Activated naive CD8-positive, alpha-beta T cell treated with anti-CD3 and anti-CD28 coated beads, Interleukin-2, amount 50 U/mL, for 16 hours (primary cell): ENCODE results near the gene GTSE1.

Experiments used
- DNase-seq: peaks from one replicate; pipeline ENCODE4 v3.0.0-alpha.2; 2020; ENCODE audit warnings: low read depth, low spot score

Gene GTSE1

DNA sequence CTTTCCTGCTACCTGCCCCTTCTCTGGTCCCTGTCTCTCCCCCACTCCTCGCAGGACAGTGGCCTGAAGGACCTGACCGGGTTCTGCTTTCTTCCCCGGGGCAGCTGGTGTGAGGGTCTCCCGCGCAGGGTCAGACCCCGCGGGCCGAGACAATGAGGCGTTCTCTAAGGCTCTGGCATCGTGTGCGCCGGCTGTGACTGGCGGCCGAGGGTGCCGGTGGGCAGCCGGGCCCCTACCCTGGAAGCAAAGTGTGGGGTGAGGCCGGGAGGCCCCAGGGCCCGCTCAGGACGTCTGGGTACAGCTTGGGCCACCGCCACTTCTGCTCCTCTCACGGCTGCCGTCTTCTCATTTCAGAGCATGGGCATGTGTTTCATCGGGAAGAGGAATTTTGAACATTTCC, 55.1 kb downstream of the GTSE1 start:
- DNase-seq, result no peak

DNA sequence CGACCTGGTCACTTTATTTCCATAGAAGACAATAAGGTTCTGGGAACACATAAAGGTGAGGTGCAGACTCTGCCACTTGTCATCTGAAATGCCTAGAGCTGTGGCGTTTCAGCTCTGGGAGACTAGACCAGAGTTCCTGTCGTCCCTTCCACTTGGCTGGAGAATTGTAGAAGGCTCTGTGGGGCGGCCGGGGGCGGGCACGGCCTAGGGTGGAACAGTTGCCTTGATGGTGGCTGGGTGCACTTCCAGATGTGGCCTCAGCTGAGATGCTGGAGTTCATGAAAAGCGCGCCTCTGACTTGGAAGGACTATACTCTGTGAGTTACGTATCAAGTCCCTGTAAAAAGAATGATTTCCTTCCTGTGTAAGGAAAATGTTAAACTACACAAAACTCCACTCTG, 55.6 kb downstream of the GTSE1 start:
- no peak for DNase-seq

DNA sequence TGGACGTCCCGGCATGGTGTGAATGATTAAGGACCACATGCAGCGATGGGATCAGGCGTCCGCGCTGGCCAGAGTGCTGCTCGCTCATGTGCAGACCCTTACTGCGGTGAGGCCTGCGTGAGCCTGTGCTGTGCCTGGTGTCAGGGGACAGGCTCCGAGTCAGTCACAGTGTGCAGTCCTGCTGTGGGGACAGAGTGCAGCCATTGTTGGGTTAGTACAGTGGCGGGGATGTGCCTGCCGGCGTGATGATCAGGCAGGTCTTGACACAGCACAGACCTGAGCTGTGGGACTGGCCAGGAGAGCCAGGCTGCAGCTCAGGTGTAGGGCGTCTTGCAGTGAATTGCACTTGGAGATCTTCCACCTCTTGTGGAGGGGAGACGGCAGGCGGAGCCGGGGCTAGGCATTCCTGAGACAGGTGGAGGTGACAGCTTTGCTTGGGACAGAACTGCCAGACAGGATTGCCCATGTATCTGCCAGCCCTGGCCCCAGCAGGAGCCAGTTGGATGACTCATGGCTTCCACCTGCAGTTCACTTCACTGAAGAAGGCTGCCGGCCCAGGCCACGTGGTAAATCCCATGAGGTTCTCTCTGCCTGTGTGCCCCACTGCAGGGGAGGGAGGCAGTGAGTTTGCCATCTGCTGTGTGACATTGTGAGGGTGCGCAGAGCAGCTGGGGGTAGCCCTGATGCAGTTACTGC, 56.2 kb downstream of the GTSE1 start:
- no peak for DNase-seq

DNA sequence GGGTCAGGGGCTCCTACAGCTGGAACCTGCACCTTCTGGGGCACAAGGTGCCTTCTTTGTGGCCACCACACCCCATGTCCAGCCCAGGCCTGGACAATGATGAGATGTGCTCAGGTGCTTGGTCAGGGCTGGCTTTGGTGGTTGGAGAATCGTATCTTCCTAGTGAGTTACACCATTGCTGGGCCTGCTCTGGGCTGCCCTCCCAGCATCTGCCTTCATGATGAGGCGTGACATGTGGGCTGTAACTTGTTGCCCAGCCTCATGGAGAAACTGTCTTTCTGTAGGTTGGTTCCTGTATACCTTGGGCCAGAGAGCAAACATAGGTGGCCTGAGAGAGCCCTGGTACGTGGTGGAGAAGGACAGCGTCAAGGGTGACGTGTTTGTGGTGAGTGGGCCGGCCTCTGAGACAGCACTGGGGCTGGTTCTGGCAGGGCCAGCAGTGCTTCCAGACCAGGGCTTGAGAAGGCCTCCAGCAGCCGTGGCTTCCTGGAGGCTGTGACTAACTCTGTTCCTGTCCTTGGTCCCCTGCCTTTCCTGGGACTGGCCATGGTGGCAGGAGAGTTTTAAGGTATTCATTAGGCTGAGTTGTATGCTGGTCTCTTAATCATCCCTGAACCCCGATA, 56.9 kb downstream of the GTSE1 start:
- DNase-seq, result no peak

DNA sequence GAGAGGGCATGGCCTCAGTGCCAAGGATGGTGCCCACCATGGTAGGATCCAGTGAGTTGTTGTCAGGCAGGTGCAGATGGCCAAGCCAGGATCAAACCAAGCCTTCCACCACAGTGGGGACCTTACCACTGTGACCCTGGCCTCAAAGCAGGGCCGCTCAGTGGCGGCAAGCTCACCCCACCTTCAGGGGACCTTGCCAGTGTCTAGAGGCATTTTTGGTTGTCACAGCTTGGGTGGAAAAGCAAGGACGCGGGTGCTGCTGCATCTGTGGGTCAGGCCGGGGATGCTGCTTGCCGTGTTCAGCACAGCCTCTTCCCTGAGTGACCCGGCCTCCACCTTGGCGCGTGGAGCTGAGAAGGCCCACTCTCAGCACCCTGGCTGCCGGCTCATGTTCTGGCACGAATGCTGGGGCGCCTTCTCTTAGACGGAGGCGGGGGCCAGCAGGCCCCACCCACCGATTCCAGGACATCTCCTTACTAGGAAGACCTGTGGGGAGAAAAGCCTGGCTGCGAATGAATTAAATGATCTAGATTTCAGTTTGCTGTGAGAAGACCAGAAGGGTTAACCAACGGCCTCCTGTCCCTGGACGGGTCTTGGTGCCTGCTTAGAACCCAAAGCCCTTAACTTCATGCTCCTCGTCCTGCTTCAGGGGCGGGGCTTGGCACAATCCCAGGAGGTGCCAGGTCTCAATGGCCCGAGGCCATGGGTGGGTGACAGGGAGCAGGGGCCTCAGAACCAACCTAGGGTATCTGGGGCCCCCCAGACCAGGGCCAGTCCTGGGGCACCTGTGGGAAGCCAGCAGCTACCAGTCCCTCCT, 57.7 kb downstream of the GTSE1 start:
- no peak for DNase-seq

DNA sequence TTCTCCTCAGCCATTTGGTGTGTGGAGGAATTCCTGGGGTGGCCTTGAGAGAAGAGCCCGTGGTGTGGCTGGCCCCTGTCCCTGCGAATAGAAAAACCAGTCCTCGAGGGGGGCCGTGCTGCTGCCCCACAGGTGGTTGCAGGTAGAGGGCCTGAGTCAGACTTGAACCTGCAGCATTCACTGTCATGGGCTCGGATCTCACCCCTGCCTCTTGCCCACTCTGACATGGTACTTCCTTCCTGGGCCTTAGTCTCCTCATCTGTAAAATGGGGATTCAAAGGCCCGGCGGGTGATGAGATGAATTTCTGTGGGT, 58.3 kb downstream of the GTSE1 start:
- DNase-seq, result no peak

DNA sequence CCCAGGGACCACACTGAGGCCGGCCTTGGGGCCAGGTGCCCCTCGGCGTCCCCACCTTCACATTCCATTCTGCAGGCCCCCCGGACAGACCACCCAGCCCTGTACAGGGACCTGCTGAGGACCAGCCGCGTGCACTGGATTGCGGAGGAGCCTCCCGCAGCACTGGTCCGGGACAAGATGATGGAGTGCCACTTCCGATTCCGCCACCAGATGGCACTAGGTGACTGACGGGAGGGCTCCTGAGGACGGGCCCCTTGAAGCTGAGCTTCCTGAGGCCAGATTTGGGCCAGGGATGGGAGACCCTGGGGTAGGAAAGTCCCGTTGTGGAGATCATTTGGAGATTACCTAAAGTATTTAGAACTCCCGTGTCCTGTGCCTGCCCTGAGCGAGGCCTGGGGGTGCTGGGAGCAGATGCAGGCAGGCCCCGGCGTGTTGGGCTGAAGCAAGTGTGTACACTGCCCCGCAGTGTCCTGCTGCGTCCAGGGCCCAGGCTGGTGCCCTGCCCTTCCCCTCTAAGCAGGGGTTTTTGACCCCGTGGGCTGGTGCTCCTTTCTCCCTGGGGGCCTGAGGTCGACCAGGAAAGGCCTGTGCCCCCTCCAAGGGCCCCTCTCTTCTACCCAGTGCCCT, 58.8 kb downstream of the GTSE1 start:
- DNase-seq, result no peak

DNA sequence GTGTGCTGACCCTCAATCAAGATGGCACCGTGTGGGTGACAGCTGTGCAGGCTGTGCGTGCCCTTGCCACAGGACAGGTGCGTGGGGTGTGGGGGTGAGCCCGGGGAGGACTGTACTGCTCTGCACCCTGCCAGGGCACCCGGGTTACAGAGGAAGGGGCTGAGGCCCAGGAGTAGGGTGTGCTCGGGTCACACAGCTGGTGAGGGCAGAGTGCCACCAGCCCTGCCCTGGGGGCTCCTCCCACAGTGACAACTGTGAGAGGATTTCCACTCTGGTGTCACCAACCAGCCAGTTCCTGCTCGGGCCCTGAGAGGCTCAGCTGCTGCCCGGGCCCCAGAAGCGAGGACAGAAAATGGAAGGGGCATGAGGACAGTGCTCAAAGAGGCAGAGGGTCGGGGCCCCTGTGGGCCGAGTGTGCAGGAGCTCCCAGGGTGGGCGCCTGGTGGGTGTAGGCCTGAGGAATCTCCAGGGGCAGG, 59.4 kb downstream of the GTSE1 start:
- no peak for DNase-seq

DNA sequence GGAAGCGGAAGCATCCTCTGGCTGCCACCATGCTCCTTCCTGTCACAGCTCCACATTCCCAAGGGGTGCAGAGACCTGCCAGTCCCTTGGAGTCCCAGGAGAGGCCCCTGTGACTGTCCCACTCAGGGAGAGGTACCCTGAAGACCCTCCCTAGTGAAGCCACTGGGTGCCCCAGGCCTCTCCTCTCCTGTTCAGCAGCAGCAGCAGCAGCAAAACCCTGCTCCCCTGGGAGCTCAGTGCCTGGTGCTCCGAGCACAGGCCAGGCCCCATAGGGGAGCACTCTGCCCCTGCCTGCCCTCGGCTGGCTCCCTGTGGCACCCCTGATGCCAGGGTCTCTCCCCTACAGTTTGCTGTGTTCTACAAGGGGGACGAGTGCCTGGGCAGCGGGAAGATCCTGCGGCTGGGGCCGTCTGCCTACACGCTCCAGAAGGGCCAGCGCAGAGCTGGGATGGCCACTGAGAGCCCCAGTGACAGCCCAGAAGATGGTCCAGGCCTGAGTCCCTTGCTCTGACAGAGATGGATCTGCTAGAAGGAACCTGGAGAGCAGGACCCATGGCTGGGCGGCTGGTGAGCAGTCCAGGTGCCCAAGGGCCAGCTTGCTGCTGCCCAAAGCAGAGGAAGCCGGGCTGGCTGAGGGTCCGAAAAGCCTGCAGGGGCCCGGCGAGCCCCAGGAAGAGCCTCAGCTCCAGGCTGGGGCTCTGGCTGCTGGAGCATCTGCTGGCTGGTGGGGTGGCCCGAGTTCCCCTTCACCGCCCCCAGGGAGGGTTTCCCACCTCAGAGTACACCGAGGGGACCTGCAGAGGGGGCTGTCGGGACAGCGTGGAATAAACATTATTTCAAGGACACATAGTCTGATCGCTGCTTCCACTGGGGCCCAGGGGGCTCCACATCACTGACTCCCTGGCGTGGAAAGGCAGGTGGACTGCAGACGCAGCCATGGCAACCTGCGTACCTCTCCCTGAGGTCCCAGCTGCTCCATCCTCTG, 60.1 kb downstream of the GTSE1 start:
- DNase-seq, result no peak

DNA sequence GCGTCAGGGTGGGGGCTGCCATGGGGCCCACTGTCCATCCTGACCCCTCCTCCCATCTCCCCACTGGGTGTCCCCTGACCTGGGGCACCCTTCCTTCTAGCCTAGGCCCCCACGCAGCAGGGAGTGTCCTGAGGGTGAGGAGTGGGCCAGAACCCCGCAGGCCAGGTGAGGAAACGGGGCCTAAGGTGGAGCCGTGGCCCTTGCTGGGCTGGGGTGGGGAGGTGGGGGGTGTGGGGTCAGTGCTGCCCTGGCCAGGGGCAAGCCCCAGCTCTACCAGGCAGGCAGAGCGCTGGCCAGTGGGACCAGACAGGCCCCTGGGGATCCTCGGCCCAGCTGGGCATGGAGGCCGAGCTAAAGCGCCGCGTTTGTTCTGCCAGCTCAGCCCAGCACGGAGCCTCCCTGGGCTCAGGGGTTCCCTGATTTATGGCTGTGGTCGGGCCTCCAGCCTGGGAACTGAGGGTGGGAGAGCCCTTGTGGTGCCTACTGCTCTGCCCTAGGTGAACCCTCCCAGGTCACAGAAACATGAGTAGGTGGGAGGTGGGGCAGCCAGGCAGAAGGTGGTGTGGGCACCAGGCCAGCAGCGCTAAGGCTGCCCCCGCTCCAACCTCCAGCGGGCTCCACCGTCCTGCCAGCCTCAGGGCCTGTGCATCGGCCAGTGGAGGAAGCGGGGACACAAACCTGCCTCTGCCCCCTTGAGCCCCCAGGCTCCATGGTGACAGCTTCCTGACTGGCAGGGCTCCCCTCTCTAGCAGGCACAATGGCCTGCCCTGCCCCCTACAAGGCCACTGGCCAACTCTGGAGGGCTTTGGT, 61.2 kb downstream of the GTSE1 start:
- no peak for DNase-seq

DNA sequence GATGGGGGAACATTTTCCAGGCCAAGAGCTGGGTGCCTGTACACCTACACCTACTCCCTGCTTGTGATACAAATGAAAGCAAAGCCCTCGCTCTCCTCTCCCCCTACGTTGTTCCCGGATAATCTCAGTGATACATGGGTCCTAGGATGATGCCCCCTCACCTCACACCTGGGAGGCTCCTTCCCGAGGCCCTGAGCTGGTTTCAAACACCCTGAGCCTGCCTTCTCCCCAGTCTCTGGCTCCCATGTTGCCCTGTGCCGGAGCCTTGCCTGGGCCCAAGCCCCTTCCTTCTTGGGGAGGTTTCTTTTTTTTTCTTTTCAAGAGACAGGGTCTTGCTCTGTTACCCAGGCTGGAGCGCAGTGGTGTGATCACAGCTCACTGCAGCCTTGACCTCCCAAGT, 62.1 kb downstream of the GTSE1 start:
- no peak for DNase-seq

DNA sequence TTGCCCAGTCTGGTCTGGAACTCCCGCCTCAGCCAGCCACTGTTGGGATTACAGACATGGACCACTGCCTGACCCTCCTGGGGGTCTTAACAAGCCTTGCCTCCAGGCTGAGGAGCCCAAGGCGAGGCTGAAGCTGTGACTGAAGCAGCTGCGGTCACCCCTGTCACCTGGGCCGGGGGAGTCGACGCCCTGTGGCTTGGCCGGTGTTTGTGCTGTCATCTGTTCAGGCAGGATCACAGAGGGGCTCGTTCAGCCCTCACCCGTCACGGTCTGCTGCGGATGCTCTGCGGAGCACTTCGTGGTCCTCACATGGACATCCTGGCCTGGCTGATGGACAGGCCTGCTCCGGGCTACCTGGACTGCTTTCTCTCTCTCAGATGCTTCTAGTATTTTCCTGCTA, 62.7 kb downstream of the GTSE1 start:
- no peak for DNase-seq

DNA sequence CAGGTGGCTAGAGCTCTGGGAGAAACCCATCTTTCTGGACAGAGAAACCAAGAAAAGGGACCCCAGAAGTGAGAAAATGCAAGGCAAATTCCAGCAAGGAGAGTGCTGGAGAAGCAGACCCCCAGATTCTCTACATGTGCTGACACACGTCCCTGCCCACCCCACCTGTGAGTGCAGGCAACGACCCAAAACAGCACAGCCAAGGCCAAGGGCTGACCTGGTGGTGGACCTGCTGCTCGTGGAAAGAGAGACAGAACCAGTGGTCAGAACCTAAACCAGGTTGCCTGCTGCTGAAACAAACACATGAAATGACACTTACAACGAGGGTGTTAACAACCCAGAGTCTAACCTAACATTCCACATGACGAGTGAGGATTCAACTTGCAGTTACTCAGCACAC, 63.4 kb downstream of the GTSE1 start:
- no peak for DNase-seq

DNA sequence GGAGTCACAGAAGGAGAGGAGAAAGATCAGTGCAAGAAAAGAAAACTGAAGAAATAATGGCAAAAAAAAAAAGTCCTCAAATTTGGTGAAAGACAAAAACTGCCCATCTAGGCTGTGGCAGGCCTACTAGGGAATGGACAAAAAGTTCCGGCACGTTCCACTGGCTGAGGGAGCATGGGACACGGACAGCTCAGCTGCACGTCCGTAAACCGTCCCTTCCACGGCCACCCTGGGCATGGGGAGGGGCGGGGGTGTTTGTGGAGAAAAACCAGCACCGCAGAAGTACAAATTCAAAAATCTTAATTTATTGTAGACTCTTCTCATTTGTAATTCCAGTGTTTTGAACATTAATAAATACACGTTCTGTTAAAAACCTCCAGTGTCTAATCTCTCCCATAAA, 64.2 kb downstream of the GTSE1 start:
- no peak for DNase-seq

DNA sequence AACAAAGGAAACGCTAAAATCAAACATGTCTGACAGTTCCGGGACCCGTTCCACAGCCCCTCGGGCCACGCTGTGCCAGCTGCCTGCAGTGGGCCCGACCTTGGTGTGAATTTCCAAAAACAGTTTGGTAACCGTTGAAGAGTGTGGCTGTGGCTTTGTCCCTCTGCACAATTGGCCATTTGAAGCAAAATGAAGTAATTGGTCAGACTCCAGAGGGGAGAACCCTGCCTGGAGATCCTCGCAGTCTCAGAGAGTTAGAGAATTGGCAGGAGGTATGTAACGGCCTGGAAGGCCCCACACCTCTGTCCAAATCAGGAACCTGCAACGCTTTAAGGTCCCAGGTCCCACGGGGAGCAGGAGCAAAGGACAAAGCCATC, 65.1 kb downstream of the GTSE1 start:
- DNase-seq, result no peak

DNA sequence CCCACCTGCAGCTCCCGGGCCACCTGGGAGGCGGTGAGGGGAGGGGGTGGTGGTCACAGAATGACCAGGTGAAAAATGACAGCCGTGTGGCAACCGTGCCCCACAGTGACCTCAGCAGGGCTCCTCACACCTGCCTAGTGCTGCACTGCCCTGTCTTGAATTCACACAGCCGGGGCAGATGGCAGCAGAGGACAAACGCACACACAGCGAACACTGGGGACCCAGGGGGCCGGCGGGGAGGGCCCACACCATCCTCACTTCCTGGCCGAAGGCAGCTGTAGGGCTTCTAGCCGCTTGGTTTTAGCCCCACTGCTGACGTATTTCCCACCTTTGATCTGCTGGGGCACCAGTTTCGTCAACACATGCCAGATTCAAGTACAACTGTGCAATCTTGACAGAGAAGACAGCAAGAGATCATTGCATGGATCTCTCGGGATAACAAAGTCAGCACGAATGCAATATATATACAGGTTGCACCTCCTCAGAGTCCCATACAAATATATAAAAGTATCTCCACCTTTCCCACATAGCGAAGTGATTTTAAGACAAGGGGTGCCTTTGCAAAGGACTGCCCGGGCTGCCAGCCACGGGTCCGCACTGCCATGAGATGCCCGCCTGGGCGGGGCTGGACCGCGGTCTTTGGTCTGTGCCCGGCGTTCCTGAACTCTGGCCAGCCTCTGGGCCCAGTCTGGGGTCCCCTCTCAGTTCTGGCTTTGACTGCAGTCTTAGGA, 65.7 kb downstream of the GTSE1 start:
- no peak for DNase-seq

DNA sequence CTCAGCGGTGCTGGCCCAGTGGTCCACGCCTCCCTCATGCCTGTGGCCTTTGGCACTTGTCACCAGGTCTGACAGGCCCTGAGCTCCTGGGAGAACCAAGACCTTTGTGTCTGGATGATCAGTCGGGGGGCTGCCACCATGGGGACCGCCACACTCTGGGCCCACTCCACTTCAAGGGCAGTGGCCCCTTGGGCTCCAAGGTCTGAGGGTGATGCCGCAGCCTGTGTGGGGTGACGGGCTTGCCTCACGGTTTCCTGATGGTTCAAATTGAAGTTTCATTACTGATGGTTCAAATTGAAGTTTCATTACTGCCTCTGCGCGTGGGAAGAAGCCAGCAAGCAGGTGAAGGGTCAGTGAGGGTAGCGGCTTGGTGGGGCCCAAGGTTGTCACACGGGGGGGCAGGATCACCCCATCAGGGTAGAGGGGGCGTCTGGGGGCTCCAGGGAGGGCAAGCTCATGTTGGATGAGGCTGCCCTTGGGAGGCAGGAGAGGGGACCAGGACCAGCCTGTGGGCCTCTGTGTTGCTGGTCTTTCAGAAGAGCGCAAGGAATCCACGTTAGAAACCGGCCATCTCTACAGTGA, 66.4 kb downstream of the GTSE1 start:
- no peak for DNase-seq

DNA sequence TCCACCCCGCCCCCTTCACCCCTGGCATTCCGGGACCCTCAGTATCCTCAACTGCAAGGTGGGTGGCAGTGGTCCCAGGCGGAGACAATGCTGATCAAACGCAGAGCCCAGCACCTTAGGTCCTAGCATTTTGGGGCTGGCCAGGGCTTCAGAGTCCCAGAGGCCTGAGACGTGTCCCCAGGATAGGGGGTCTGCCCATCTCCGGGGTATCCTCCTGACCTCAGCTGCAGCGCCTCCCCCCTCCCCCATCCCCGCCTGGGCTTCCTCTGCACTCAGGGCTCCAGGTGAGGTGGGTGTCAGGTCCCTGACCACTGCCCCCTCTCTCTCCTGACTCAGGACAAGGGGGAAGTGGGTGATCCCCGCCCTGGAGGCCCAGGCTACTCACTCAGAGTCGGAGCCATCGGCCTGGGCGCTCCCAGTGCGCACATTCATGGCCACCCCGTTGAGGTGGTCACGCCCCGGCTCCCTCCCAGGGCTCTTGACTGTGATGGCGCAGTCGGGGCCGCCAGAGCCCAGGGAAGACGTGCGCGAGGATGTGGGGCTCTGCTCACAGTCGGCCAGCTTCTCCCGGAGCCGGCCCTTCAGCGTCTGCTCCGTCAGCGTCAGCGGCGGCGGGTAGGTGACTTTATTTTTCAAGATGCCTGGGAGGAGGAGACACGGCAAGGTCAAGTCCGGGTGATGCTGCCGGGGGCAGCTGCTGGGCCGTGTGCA, 67.1 kb downstream of the GTSE1 start:
- DNase-seq, result no peak
